Neural progenitor cell (in vitro differentiated cells): Measurements from ENCODE around the gene RUVBL2. TPM values are rescaled to one million over a fixed set of nuclear protein-coding genes. Genes with fewer than 3 reads are reported as not detected.
A peak's percentile ranks its signal among the peaks of the same experiment; 100 is the strongest.

Experiments used
- DNase-seq: peaks from one replicate; pipeline ENCODE4 v3.0.0-alpha.2; 2016; ENCODE audit warnings: low spot score
- H2AFZ ChIP-seq: fragments of 200-600 bp; sonication (generic); replicated peaks from 2 replicates; pipeline ENCODE4 v1.6.1; 2016; ENCODE audit warnings: antibody characterized with exemption
- H3F3A ChIP-seq: fragments of 200-600 bp; sonication (generic); 2 replicates; pipeline ENCODE4 v1.6.1; 2016; ENCODE audit warnings: antibody characterized with exemption, low read depth
- H3K27ac ChIP-seq: fragments of 200-600 bp; sonication (generic); 2 replicates; pipeline ENCODE4 v1.5.1; 2016; ENCODE audit warnings: mild to moderate bottlenecking
- H3K27me3 ChIP-seq: fragments of 200-600 bp; sonication (generic); 2 replicates; pipeline ENCODE4 v1.6.1; 2016; ENCODE audit warnings: mild to moderate bottlenecking, moderate library complexity
- H3K36me3 ChIP-seq: fragments of 200-600 bp; sonication (generic); 2 replicates; pipeline ENCODE4 v1.5.1; 2016
- H3K4me1 ChIP-seq: fragments of 200-600 bp; sonication (generic); 2 replicates; pipeline ENCODE4 v1.6.1; 2016; ENCODE audit warnings: mixed run types
- H3K4me2 ChIP-seq: fragments of 200-600 bp; sonication (generic); 2 replicates; pipeline ENCODE4 v1.6.1; 2016
- H3K4me3 ChIP-seq: fragments of 200-600 bp; sonication (generic); 2 replicates; pipeline ENCODE4 v1.5.1; 2016
- H3K79me2 ChIP-seq: fragments of 200-600 bp; sonication (generic); 2 replicates; pipeline ENCODE4 v1.6.1; 2016; ENCODE audit warnings: low read depth
- H3K9ac ChIP-seq: fragments of 200-600 bp; sonication (generic); 2 replicates; pipeline ENCODE4 v1.6.1; 2016
- H3K9me3 ChIP-seq: fragments of 200-600 bp; sonication (generic); 2 replicates; pipeline ENCODE4 v1.5.1; 2016; ENCODE audit warnings: low read depth
- H4K20me1 ChIP-seq: fragments of 200-600 bp; sonication (generic); 2 replicates; pipeline ENCODE4 v1.6.1; 2016; ENCODE audit warnings: low read depth
- H3K27ac Mint-ChIP-seq: 3 replicates; pipeline ENCODE4 v1.8.0; 2021; ENCODE audit warnings: mixed read lengths
- H3K27me3 Mint-ChIP-seq: 2 replicates; pipeline ENCODE4 v1.8.0; 2022; ENCODE audit warnings: low read depth, mild to moderate bottlenecking, inconsistent platforms, moderate library complexity, mixed read lengths; ENCODE audit not compliant: insufficient read depth
- H3K36me3 Mint-ChIP-seq: 3 replicates; pipeline ENCODE4 v1.8.0; 2021; ENCODE audit warnings: mixed read lengths
- H3K4me1 Mint-ChIP-seq: 3 replicates; pipeline ENCODE4 v1.8.0; 2021; ENCODE audit warnings: mixed read lengths
- H3K4me3 Mint-ChIP-seq: 3 replicates; pipeline ENCODE4 v1.8.0; 2021; ENCODE audit warnings: mild to moderate bottlenecking, moderate library complexity, mixed read lengths
- H3K9me3 Mint-ChIP-seq: 3 replicates; pipeline ENCODE4 v1.8.0; 2020; ENCODE audit warnings: mixed read lengths
- EZH2 ChIP-seq: fragments of 200-600 bp; sonication (generic); IDR thresholded peaks from 2 replicates; pipeline ENCODE4 v1.6.1; 2017; ENCODE audit warnings: antibody characterized with exemption, mild to moderate bottlenecking, moderate library complexity
- EZH2phosphoT487 ChIP-seq: fragments of 200-600 bp; sonication (generic); IDR thresholded peaks from 2 replicates; pipeline ENCODE4 v1.6.1; 2017; ENCODE audit warnings: antibody characterized with exemption
- total RNA-seq: library from RNA; depleted of rRNA; stranded (reverse); fragments of >200 nt; gene quantifications from 2 replicates; pipeline ENCODE4 v1.2.3, GENCODE V29; 2015; ENCODE audit warnings: low replicate concordance
- TF ChIP-seq, protein P1 (sequence below): fragments of 200-600 bp; sonication (generic); IDR thresholded peaks from 2 replicates; pipeline ENCODE4 v1.5.1; 2017; ENCODE audit warnings: antibody characterized with exemption, mild to moderate bottlenecking

RUVBL2 gene
- total RNA-seq, 1 donor from 2014 or later: 67.0 TPM

DNA sequence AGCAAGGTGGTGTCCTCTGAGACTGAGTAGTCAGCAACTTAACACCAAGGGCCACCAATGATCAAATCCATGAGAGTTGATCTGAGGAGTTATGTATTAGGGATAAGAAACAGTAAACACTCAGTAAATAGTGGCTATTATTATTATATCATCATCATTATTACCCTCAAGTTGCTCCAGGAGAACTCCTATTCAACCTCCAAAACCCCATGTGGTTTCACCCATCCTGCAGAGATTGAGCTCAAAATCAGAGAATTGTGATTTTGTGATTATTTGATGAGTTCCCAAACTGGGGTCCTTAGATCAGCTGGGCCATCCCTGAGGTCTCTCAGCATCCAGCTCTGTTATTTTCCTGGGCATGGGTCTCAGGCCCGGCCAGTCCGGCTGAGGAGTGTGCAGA is 67.3 kb downstream of the RUVBL2 start:
- TF ChIP-seq, protein P1, sequence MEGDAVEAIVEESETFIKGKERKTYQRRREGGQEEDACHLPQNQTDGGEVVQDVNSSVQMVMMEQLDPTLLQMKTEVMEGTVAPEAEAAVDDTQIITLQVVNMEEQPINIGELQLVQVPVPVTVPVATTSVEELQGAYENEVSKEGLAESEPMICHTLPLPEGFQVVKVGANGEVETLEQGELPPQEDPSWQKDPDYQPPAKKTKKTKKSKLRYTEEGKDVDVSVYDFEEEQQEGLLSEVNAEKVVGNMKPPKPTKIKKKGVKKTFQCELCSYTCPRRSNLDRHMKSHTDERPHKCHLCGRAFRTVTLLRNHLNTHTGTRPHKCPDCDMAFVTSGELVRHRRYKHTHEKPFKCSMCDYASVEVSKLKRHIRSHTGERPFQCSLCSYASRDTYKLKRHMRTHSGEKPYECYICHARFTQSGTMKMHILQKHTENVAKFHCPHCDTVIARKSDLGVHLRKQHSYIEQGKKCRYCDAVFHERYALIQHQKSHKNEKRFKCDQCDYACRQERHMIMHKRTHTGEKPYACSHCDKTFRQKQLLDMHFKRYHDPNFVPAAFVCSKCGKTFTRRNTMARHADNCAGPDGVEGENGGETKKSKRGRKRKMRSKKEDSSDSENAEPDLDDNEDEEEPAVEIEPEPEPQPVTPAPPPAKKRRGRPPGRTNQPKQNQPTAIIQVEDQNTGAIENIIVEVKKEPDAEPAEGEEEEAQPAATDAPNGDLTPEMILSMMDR: no peak
- TF ChIP-seq EZH2phosphoT487 (no peak), EZH2 (no peak)
- H3K9ac ChIP-seq: no peak overlapping the region
- Mint-ChIP-seq H3K9me3 (no peaks in the 10 kb centered on the region), H3K4me1 (peaks cover 32% of the 10 kb centered on the region), H3K4me3 (no peak overlapping the region), H3K27me3 (peaks cover 35% of the 10 kb centered on the region), H3K27ac (no peak overlapping the region), H3K36me3 (no peaks in the 10 kb centered on the region)
- no peak overlapping the region for H3K27ac ChIP-seq
- H3K9me3 ChIP-seq: no peaks in the 10 kb centered on the region
- H2AFZ ChIP-seq: no peak overlapping the region
- H3K4me3 ChIP-seq: no peak overlapping the region
- H4K20me1 ChIP-seq: peaks cover 5% of the 10 kb centered on the region
- H3K4me2 ChIP-seq: no peak overlapping the region
- H3K36me3 ChIP-seq: no peaks in the 10 kb centered on the region
- H3K27me3 ChIP-seq: peaks cover 84% of the 10 kb centered on the region
- H3F3A ChIP-seq: peaks cover 18% of the 10 kb centered on the region
- peaks cover 30% of the 10 kb centered on the region for H3K4me1 ChIP-seq
- DNase-seq: no peak
- no peaks in the 10 kb centered on the region for H3K79me2 ChIP-seq

DNA sequence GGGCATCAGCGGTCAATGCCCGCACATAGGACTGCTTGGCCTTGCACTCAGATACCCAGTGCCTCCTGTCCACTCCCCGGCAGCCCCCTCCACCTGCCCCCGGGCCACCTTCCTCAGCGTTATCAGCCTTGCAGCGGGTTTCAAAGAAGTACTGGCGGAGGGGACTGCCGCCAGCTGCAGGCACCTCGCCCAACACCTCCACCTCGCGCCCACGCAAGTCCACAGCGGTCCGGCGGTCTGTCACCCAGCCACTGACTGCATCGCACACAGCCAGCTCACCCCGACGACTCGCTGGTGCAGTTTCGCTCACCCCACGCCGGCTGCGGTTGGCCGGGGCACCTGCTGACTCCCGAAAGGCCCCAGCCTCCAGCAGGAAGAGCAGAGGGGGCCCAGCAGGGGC is 67.8 kb downstream of the RUVBL2 start:
- no peaks in the 10 kb centered on the region for H3K79me2 ChIP-seq
- H3K27ac Mint-ChIP-seq: no peak overlapping the region
- DNase-seq: no peak
- no peaks in the 10 kb centered on the region for H3K9me3 Mint-ChIP-seq
- H3K4me1 Mint-ChIP-seq: peaks cover 35% of the 10 kb centered on the region
- H4K20me1 ChIP-seq: peaks cover 5% of the 10 kb centered on the region
- peaks cover 20% of the 10 kb centered on the region for H3F3A ChIP-seq
- TF ChIP-seq EZH2phosphoT487: no peak
- TF ChIP-seq EZH2: no peak
- TF ChIP-seq, protein P1: no peak
- no peak overlapping the region for H3K9ac ChIP-seq
- H3K27me3 ChIP-seq: peaks cover 84% of the 10 kb centered on the region
- no peak overlapping the region for H3K4me3 ChIP-seq
- peaks cover 30% of the 10 kb centered on the region for H3K4me1 ChIP-seq
- H3K27me3 Mint-ChIP-seq: peaks cover 33% of the 10 kb centered on the region
- no peak overlapping the region for H2AFZ ChIP-seq
- H3K9me3 ChIP-seq: no peaks in the 10 kb centered on the region
- no peaks in the 10 kb centered on the region for H3K36me3 Mint-ChIP-seq
- H3K4me2 ChIP-seq: no peak overlapping the region
- no peak overlapping the region for H3K4me3 Mint-ChIP-seq
- H3K36me3 ChIP-seq: no peaks in the 10 kb centered on the region
- H3K27ac ChIP-seq: no peak overlapping the region

DNA sequence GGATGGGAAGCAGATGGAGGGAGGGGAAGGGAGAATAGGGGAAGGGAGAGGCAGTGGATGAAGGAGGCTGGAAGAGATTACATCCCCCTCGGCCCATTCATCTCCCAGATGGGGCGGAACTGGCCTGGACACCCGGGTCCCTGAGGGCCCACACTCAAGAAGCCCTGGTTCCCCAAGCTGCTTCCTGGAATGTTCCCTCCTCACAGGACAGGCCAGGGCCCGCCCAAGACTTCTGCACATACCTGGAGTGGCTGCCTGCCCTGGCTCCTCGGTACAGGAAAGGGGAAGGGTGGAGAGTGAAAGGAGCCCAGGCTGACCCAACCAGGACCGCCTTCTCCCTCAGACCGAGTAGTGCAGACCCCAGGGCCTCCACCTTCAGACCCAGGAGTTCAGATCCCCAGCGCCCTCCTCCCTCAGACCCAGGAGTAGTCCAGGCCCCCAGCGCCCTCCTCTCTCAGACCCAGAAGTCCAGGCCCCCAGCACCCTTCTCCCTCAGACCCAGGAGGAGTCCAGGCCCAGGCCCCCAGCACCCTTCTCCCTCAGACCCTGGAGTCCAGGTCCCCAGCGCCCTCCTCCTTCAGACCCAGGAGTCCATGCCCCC is 70.4 kb downstream of the RUVBL2 start:
- Mint-ChIP-seq H3K27me3 (peaks cover 28% of the 10 kb centered on the region), H3K4me1 (peaks cover 28% of the 10 kb centered on the region), H3K36me3 (no peaks in the 10 kb centered on the region), H3K4me3 (peak overlapping the region; percentile 73), H3K27ac (no peak overlapping the region), H3K9me3 (peaks cover 2% of the 10 kb centered on the region)
- H3K9ac ChIP-seq: no peak overlapping the region
- no peaks in the 10 kb centered on the region for H3K9me3 ChIP-seq
- H3K4me3 ChIP-seq: peak overlapping the region; percentile 38
- no peaks in the 10 kb centered on the region for H3K36me3 ChIP-seq
- peaks cover 84% of the 10 kb centered on the region for H3K27me3 ChIP-seq
- H4K20me1 ChIP-seq: no peaks in the 10 kb centered on the region
- no peaks in the 10 kb centered on the region for H3K79me2 ChIP-seq
- peak overlapping the region; percentile 77 for H3K4me2 ChIP-seq
- no peak overlapping the region for H3K27ac ChIP-seq
- peak; percentile 20 for DNase-seq
- H3K4me1 ChIP-seq: peaks cover 19% of the 10 kb centered on the region
- H2AFZ ChIP-seq: peak overlapping the region; percentile 61
- TF ChIP-seq, protein P1: no peak
- TF ChIP-seq EZH2: no peak
- TF ChIP-seq EZH2phosphoT487: no peak
- peaks cover 20% of the 10 kb centered on the region for H3F3A ChIP-seq
